H9 (cell line): ENCODE results near the gene ARHGAP29. TPM values are rescaled to one million over a fixed set of nuclear protein-coding genes. Genes with fewer than 3 reads are reported as not detected.

Experiments used
- DNase-seq: peaks from one replicate; pipeline ENCODE4 v3.0.0-alpha.2; 2017
- H2AFZ ChIP-seq: one replicate; pipeline ENCODE4 v1.6.1; 2013; ENCODE audit warnings: mild to moderate bottlenecking, low read length, control low read depth, moderate library complexity
- H2AK5ac ChIP-seq: 2 replicates; pipeline ENCODE4 v1.6.1; 2013; ENCODE audit warnings: low read length, control low read depth, mixed read lengths; ENCODE audit not compliant: insufficient read length
- H2BK120ac ChIP-seq: one replicate; pipeline ENCODE4 v1.6.1; 2013; ENCODE audit warnings: low read depth, mild to moderate bottlenecking, low read length, control low read depth, inconsistent platforms; ENCODE audit not compliant: poor library complexity, severe bottlenecking
- H2BK12ac ChIP-seq: 2 replicates; pipeline ENCODE4 v1.6.1; 2013; ENCODE audit warnings: low read length, control low read depth, mixed read lengths, low read depth; ENCODE audit not compliant: insufficient read length
- H2BK15ac ChIP-seq: 2 replicates; pipeline ENCODE4 v1.6.1; 2013; ENCODE audit warnings: low read depth, low read length, control low read depth
- H2BK20ac ChIP-seq: one replicate; pipeline ENCODE4 v1.6.1; 2013; ENCODE audit warnings: low read depth, mild to moderate bottlenecking, low read length, control low read depth, inconsistent platforms; ENCODE audit not compliant: poor library complexity, severe bottlenecking
- H2BK5ac ChIP-seq: 2 replicates; pipeline ENCODE4 v1.6.1; 2013; ENCODE audit warnings: low read length, control low read depth, mixed read lengths; ENCODE audit not compliant: insufficient read length
- H3K14ac ChIP-seq: 2 replicates; pipeline ENCODE4 v1.6.1; 2013; ENCODE audit warnings: low read length, control low read depth; ENCODE audit not compliant: insufficient read depth
- H3K18ac ChIP-seq: 2 replicates; pipeline ENCODE4 v1.6.1; 2013; ENCODE audit warnings: low read depth, mild to moderate bottlenecking, mixed read lengths, low read length, control low read depth; ENCODE audit not compliant: insufficient read length
- H3K23ac ChIP-seq: 2 replicates; pipeline ENCODE4 v1.6.1; 2013; ENCODE audit warnings: low read length, control low read depth, mixed read lengths, low read depth; ENCODE audit not compliant: insufficient read length
- H3K23me2 ChIP-seq: 2 replicates; pipeline ENCODE4 v1.6.1; 2013; ENCODE audit warnings: low read depth, mild to moderate bottlenecking, mixed read lengths, low read length, control low read depth; ENCODE audit not compliant: insufficient read length, poor library complexity, severe bottlenecking
- H3K27ac ChIP-seq: 2 replicates; pipeline ENCODE4 v1.5.1; 2013; ENCODE audit warnings: low read length, control low read depth, mixed read lengths, low read depth; ENCODE audit not compliant: insufficient read length
- H3K27me3 ChIP-seq: 2 replicates; pipeline ENCODE4 v1.6.1; 2013; ENCODE audit warnings: low read length, control low read depth, inconsistent platforms; ENCODE audit not compliant: insufficient read depth
- H3K4ac ChIP-seq: 2 replicates; pipeline ENCODE4 v1.6.1; 2013; ENCODE audit warnings: low read depth, mild to moderate bottlenecking, control low read depth, inconsistent platforms, low read length, moderate library complexity
- H3K4me1 ChIP-seq: 2 replicates; pipeline ENCODE4 v1.6.1; 2013; ENCODE audit warnings: low read length, control low read depth, inconsistent platforms; ENCODE audit not compliant: insufficient read depth
- H3K4me2 ChIP-seq: 2 replicates; pipeline ENCODE4 v1.6.1; 2013; ENCODE audit warnings: low read length, control low read depth, mixed read lengths; ENCODE audit not compliant: insufficient read length, insufficient read depth
- H3K56ac ChIP-seq: 2 replicates; pipeline ENCODE4 v1.6.1; 2013; ENCODE audit warnings: low read depth, mild to moderate bottlenecking, mixed read lengths, low read length, control low read depth; ENCODE audit not compliant: insufficient read length
- H3K79me1 ChIP-seq: 2 replicates; pipeline ENCODE4 v1.6.1; 2013; ENCODE audit warnings: low read depth, mild to moderate bottlenecking, moderate library complexity, low read length, control low read depth, inconsistent platforms; ENCODE audit not compliant: insufficient read depth, poor library complexity, severe bottlenecking
- H3K79me2 ChIP-seq: 2 replicates; pipeline ENCODE4 v1.6.1; 2013; ENCODE audit warnings: low read length, control low read depth, inconsistent platforms; ENCODE audit not compliant: insufficient read depth
- H3K9ac ChIP-seq: 2 replicates; pipeline ENCODE4 v1.6.1; 2013; ENCODE audit warnings: low read length, control low read depth, mixed read lengths; ENCODE audit not compliant: insufficient read length; ENCODE audit errors: extremely low read depth
- H3K9me3 ChIP-seq: one replicate; pipeline ENCODE4 v1.6.1; 2013; ENCODE audit warnings: low read depth, low read length, inconsistent platforms; ENCODE audit not compliant: control insufficient read depth
- H3T11ph ChIP-seq: one replicate; pipeline ENCODE4 v1.6.1; 2013; ENCODE audit warnings: mild to moderate bottlenecking, low read length, control low read depth, inconsistent platforms
- H4K20me1 ChIP-seq: one replicate; pipeline ENCODE4 v1.6.1; 2013; ENCODE audit not compliant: control insufficient read depth, insufficient read length, insufficient read depth
- H4K5ac ChIP-seq: 2 replicates; pipeline ENCODE4 v1.6.1; 2013; ENCODE audit warnings: low read depth, mild to moderate bottlenecking, mixed read lengths, low read length, control low read depth; ENCODE audit not compliant: insufficient read length
- H4K8ac ChIP-seq: replicated peaks from 2 replicates; pipeline ENCODE4 v1.6.1; 2013; ENCODE audit warnings: low read length, control low read depth, mixed read lengths, low read depth; ENCODE audit not compliant: insufficient read length
- H4K91ac ChIP-seq: 2 replicates; pipeline ENCODE4 v1.6.1; 2013; ENCODE audit warnings: low read depth, mild to moderate bottlenecking, moderate library complexity, mixed read lengths, low read length, control low read depth; ENCODE audit not compliant: insufficient read length
- H3K27ac Mint-ChIP-seq, 3 experiments: 2 replicates in 2 of 3; 3 replicates in 1 of 3; pipeline ENCODE4 v1.8.0; 2020 to 2021; ENCODE audit warnings: mixed read lengths in 3 of 3, mild to moderate bottlenecking in 1 of 3, moderate library complexity in 1 of 3
- H3K27me3 Mint-ChIP-seq: 2 replicates; pipeline ENCODE4 v1.8.0; 2021; ENCODE audit warnings: low read depth, mild to moderate bottlenecking, moderate library complexity, mixed read lengths
- H3K36me3 Mint-ChIP-seq, 3 experiments: 2 replicates in 2 of 3; 3 replicates in 1 of 3; pipeline ENCODE4 v1.8.0; 2020 to 2021; ENCODE audit warnings: low read depth in 3 of 3, mixed read lengths in 3 of 3; ENCODE audit not compliant: insufficient read depth in 1 of 3
- H3K4me1 Mint-ChIP-seq, 2 experiments: 2 replicates each; pipeline ENCODE4 v1.8.0; 2020; ENCODE audit warnings: mixed read lengths in 2 of 2
- H3K4me3 Mint-ChIP-seq, 2 experiments: 2 replicates in 1 of 2; 3 replicates in 1 of 2; pipeline ENCODE4 v1.8.0; 2020 to 2021; ENCODE audit warnings: mild to moderate bottlenecking in 2 of 2, mixed read lengths in 2 of 2, moderate library complexity in 1 of 2
- H3K9me3 Mint-ChIP-seq, 2 experiments: 2 replicates in 1 of 2; 3 replicates in 1 of 2; pipeline ENCODE4 v1.8.0; 2020; ENCODE audit warnings: mild to moderate bottlenecking in 2 of 2, mixed read lengths in 2 of 2, moderate library complexity in 1 of 2
- CTCF ChIP-seq: fragments of 200-600 bp; sonication (generic); conservative IDR thresholded peaks from 3 replicates; pipeline ENCODE4 v1.8.0; 2021; ENCODE audit warnings: antibody characterized with exemption, mild to moderate bottlenecking
- WGBS: extraction: QIAGEN DNeasy Blood & Tissue Kit; methylation state at CpG from one replicate; pipeline ENCODE4 v1.1.7; 2013; ENCODE audit warnings: missing lambda C conversion rate, low lambda C conversion rate, mixed read lengths; ENCODE audit not compliant: insufficient read length; ENCODE audit errors: extremely low coverage; 5-methylcytosine and 5-hydroxymethylcytosine counted together
- total RNA-seq: library from RNA; stranded (reverse); gene quantifications from 2 replicates; pipeline ENCODE4 v1.2.1, GENCODE V29; 2021

The ARHGAP29 gene
- total RNA-seq, 1 experiment from 2014 or later: 1.3 TPM

GRCh38 chr1:94225845-94226244 lies 11.5 kb downstream of the ARHGAP29 start:
- no peaks in the 10 kb centered on the region for H3K36me3 Mint-ChIP-seq
- H3K27ac Mint-ChIP-seq: no peak overlapping the region
- no peaks in the 10 kb centered on the region for H3K4me1 Mint-ChIP-seq
- no peaks in the 10 kb centered on the region for H4K20me1 ChIP-seq
- H3K9me3 ChIP-seq: no peaks in the 10 kb centered on the region
- H3T11ph ChIP-seq: no peak overlapping the region
- no peaks in the 10 kb centered on the region for H3K79me1 ChIP-seq
- no peak overlapping the region for H4K8ac ChIP-seq
- H3K14ac ChIP-seq: no peak overlapping the region
- H2BK20ac ChIP-seq: no peak overlapping the region
- H2BK5ac ChIP-seq: no peak overlapping the region
- no peak overlapping the region for H3K23ac ChIP-seq
- no peaks in the 10 kb centered on the region for H3K27me3 Mint-ChIP-seq
- H2AFZ ChIP-seq: no peak overlapping the region
- no CpG with 5 or more reads among the region's 2 CpGs for WGBS
- no peaks in the 10 kb centered on the region for H3K27me3 ChIP-seq
- no peaks in the 10 kb centered on the region for H3K4me1 ChIP-seq
- H4K91ac ChIP-seq: no peak overlapping the region
- H3K4me3 Mint-ChIP-seq: no peak overlapping the region
- no peak overlapping the region for H3K4ac ChIP-seq
- H2BK120ac ChIP-seq: no peak overlapping the region
- TF ChIP-seq CTCF: no peak
- H3K79me2 ChIP-seq: no peaks in the 10 kb centered on the region
- no peak overlapping the region for H3K18ac ChIP-seq
- H2BK15ac ChIP-seq: no peak overlapping the region
- H4K5ac ChIP-seq: no peak overlapping the region
- no peak overlapping the region for H2AK5ac ChIP-seq
- H3K9ac ChIP-seq: no peak overlapping the region
- no peak overlapping the region for H3K56ac ChIP-seq
- H3K9me3 Mint-ChIP-seq: no peaks in the 10 kb centered on the region
- DNase-seq: no peak
- no peak overlapping the region for H3K4me2 ChIP-seq
- no peak overlapping the region for H3K27ac ChIP-seq
- no peak overlapping the region for H2BK12ac ChIP-seq
- H3K23me2 ChIP-seq: no peaks in the 10 kb centered on the region
